ENCODE measurements around the gene CLNK.

DNA sequence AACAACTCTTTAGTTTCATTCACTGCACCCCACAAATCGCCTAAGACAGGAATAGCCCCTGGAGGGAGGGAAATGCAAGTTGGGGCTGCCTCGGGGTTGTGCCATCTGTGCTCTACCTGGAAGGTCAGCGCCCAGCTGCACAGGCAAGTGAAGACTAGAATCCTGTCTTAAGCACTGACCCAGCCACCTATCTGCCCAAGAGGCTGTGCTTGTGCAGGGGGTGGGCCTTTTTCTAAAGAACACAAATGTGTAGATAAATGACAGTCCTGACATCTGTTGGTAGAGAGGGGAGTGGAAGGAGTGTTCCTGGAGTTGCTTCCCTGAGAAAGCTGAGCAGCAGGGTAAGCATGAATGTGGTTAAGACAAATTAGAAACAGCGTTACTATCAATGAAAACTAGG is 243.1 kb downstream of the CLNK start:
- TF ChIP-seq SIN3A (IDR thresholded peaks at IDR 0.05; ENCODE audit: borderline replicate concordance, insufficient read depth, low read length) (no peak), POLR2AphosphoS5 (IDR thresholded peaks at IDR 0.05; ENCODE audit: low read depth, low read length) (no peak), TAF1 (IDR thresholded peaks at IDR 0.05; ENCODE audit: borderline replicate concordance, insufficient read depth, low read length) (no peak)

All from PFSK-1 (cell line).